OCI-M2 (cell line): ENCODE measurements around the gene PDE5A.
A peak's percentile ranks its signal among the peaks of the same experiment; 100 is the strongest.
"Not testable (repeated sequence)": the region's sequence is repeated elsewhere in the genome, so short reads cannot be mapped to it uniquely, and the experiment has no call there.

Source experiments
- DNase-seq: peaks from one replicate; lab custom pipeline; 2025; ENCODE audit not compliant: unreplicated experiment; lab: John Stamatoyannopoulos, UW

PDE5A gene

GRCh38 chr4:119478446-119479179 is 150.0 kb downstream of the PDE5A start:
- DNase-seq, result no peak

- no peak for DNase-seq
Observed at GRCh38 chr4:119477412-119478053, 151.1 kb downstream of the PDE5A start.

- no peak for DNase-seq
Observed at GRCh38 chr4:119471259-119471658, 157.3 kb downstream of the PDE5A start.

- DNase-seq, result not testable (repeated sequence)
Observed at GRCh38 chr4:119470737-119471063, 157.9 kb downstream of the PDE5A start.

GRCh38 chr4:119470021-119470736 is 158.4 kb downstream of the PDE5A start:
- DNase-seq, result not testable (repeated sequence)

- DNase-seq, result not testable (repeated sequence)
Observed at GRCh38 chr4:119469039-119469438, 159.6 kb downstream of the PDE5A start.

- DNase-seq, result not testable (repeated sequence)
Observed at GRCh38 chr4:119462733-119463132, 165.9 kb downstream of the PDE5A start.

- not testable (repeated sequence) for DNase-seq
Observed at GRCh38 chr4:119455734-119456133, 172.9 kb downstream of the PDE5A start.

- peak; percentile 10 for DNase-seq
Observed at GRCh38 chr4:119454491-119455270, 173.9 kb downstream of the PDE5A start.

- DNase-seq, result not testable (repeated sequence)
Observed at GRCh38 chr4:119454151-119454490, 174.5 kb downstream of the PDE5A start.

- DNase-seq, result not testable (repeated sequence)
Observed at GRCh38 chr4:119453286-119453685, 175.3 kb downstream of the PDE5A start.

- DNase-seq, result not testable (repeated sequence)
Observed at GRCh38 chr4:119449851-119450250, 178.8 kb downstream of the PDE5A start.
